HG03571 (cell line): ENCODE data around the gene PRMT2.

ENCODE experiments used
- ATAC-seq: cut with Tn5 transposase; IDR thresholded peaks from one replicate; pipeline ENCODE4 v1.9.1; 2021; ENCODE audit not compliant: unreplicated experiment

PRMT2 gene

GRCh38 chr21:46639489-46640386, 4.3 kb downstream of the PRMT2 start:
- no peak for ATAC-seq

DNA sequence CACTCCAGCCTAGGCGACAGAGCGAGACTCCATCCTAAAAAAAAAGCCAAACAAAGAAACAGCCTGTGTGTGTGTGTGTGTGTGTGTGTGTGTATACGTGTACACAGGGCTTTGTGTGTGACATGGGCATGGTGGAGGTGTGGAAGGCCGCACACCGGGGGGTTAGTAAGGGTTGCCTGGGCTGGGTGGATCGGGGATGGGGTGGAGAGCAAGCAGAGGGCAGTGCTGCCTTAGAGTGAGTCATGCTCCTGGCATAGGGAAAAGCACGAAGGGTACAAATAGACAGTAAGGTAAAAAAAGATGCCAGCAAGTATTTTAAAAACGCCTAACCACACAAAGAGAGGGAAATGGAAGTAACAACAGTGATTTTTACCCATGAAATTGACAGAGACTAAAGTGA, 6.2 kb downstream of the PRMT2 start:
- ATAC-seq = no peak

GRCh38 chr21:46643379-46644177, 8.1 kb downstream of the PRMT2 start:
- ATAC-seq = no peak

GRCh38 chr21:46645840-46646239, 10.4 kb downstream of the PRMT2 start:
- ATAC-seq = no peak

DNA sequence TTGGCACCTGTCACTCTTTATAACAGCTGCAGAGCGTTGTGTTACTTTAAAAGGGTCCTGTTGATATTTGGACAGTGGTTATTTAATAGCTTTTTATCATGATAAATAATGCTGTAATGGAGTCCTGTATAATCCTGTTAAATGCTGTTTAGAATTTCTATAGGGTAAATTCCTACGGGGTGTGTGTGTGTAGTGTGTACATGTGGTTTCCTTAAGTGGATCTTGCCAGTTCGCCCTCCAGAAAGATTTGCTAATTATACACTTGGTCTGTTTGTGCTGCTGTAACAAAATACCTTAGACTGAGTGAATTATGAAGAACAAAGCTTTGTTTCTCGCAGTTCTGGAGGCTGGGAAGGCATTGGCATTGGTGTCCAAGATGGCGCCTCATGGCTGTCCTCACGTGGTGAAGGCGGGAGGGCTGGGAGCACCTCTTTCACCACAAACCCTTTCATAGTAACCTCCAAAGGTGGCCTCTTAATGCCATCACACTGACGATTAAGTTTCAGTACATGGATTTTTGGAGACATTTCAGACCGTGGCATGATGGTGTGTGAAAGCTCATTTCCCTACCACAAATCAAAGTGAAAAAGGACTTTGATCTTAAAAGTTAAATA, 11.2 kb downstream of the PRMT2 start:
- no peak for ATAC-seq

DNA sequence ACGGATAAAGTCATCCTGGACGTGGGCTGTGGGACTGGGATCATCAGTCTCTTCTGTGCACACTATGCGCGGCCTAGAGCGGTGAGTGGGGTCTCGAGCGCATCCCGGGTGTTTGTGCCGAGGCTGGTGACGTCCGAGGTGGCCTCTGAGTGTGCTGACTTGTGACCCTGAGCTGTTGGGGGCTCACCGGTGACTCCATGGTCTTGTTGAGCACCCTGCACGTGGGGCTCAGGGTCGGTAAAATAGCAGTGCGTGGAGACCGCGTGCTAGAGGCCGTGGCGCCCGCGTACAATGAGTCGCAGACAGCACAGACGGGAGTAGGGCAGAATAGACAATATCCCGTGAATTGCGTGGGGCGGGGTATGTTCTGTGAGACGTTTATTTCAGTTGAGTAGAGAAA, 13.1 kb downstream of the PRMT2 start:
- ATAC-seq = no peak

GRCh38 chr21:46649356-46649755, 13.9 kb downstream of the PRMT2 start:
- no peak for ATAC-seq

DNA sequence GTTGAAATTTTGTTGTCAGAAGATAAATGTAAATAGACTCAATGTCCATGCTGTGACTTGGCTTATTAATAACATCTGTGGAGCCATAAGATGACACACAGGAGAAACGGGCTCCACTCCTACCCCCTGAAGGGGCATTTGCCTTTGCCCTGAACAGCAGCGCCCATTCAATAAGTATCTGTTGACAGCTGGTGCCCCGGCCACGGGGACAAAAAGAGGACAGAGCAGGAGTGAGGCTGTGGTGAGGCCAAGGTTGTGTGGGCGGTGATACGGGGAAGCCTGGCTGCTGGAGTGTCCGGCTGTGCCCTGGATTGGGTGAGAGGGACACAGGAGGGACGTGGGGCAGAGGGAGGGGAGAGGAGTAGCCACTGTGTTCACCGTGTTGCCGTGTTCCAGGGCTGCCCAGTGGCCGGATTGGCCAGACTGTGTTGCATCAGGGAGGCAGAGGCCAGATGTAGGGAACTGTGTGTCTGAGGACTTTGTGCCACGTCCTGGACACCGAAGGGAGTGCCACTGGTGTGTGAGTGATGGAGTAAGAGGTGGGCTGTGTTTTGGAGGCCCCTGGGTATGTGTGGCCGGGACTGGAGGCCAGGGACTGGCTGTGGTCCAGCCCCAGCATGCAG, 15.1 kb downstream of the PRMT2 start:
- ATAC-seq = no peak

DNA sequence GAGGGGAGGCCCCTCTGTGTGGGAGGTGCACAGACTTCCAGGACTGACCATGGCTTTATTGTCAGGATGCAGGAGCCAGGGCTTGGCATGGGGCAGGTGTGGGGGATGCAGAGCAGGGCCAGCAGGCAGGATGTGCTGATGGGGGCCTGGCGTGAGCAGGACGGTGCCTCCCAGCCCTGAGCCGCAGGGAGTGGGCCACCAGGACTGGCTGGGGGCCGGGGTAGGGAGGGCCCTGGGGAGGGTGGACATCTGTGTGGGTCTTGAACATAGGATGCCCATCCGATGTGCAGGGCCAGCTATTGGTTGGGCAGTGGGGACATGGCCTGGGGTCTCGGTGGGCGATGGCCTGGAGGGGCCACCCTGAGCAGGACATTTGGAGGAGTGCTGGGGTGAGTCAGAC, 15.6 kb downstream of the PRMT2 start:
- ATAC-seq = no peak

GRCh38 chr21:46655230-46655629, 19.8 kb downstream of the PRMT2 start:
- no peak for ATAC-seq

- no peak for ATAC-seq
Measured at GRCh38 chr21:46656820-46657219, 21.3 kb downstream of the PRMT2 start.

- ATAC-seq = no peak
Measured at GRCh38 chr21:46660505-46660904, 25.0 kb downstream of the PRMT2 start.

- ATAC-seq = no peak
Measured at GRCh38 chr21:46661211-46661625, 25.7 kb downstream of the PRMT2 start.

- ATAC-seq = no peak
Measured at GRCh38 chr21:46661642-46662366, 26.3 kb downstream of the PRMT2 start.

GRCh38 chr21:46662367-46662654, 26.8 kb downstream of the PRMT2 start:
- ATAC-seq = no peak

DNA sequence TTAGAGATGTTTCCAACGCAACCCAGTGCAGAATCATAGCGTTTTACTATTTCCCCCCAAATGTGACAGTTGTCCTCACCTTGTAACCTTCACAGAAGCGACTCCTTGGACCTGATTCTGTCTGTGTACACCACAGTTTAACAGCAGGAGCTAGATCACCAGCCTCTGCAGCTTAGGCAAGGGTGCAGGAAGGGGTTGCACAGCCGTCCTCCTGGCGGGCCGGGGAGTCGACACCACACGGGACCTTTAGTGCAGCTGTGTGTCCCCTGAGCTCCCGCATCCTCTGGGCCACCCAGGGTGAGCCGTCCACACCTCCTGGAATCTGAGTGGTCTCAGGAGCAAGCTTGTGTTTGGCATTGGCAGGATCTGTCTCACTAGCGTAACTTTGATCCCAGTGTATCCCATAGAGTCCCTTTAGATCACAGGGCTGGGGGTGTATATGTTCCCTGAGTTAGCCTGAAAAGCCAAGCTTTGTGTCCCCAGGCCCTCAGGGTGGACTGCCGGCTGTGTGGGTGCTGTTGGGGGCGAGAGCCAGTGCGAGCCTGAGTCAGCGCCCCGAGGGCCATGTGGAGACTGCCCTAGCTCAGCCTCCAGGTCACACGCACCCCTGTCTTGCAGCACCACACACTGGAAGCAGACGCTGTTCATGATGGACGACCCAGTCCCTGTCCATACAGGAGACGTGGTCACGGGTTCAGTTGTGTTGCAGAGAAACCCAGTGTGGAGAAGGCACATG, 27.5 kb downstream of the PRMT2 start:
- ATAC-seq = no peak

DNA sequence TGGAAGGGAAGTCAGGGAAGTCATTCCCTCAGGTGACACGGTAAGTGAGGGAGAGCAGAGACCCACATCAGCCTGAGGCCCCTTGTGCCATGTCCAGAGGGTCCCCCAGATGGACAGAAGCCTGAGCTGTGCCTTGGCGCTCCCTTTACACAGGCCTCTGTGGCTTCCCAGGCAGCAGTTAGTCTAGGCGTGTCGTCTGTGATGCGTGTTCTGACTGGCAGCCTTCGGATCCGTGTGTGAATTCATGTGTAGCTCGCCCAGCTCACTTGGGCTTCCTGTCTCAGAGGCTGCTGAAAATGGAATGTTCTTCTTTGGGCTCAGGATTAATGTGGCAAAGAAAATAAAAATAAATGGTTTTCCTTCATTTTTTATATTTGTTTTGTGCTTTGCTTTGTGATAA, 28.3 kb downstream of the PRMT2 start:
- ATAC-seq = no peak

GRCh38 chr21:46664316-46664995, 29.0 kb downstream of the PRMT2 start:
- no peak for ATAC-seq

- no peak for ATAC-seq
Measured at GRCh38 chr21:46665566-46665965, 30.1 kb downstream of the PRMT2 start.
